ENCODE data around the gene BSDC1. TPM values are rescaled to one million over a fixed set of nuclear protein-coding genes. Genes with fewer than 3 reads are reported as not detected.

Gene BSDC1
- total RNA-seq, 1 donor, result 68.0 TPM

GRCh38 chr1:32394890-32395432, 720 bp upstream of the BSDC1 start:
- Histone ChIP-seq H3K79me2 (ENCODE audit: insufficient read depth, low read length) (peaks cover 42% of the 10 kb centered on the region), H3K4me1 (ENCODE audit: insufficient read depth, low read length) (peaks cover 19% of the 10 kb centered on the region), H3K27ac (ENCODE audit: low read depth, low read length) (peak overlapping the region; percentile 89), H3K27me3 (ENCODE audit: insufficient read depth, low read length) (no peaks in the 10 kb centered on the region), H4K20me1 (ENCODE audit: insufficient read depth, low read length) (peaks cover 11% of the 10 kb centered on the region), H3K36me3 (ENCODE audit: insufficient read depth, low read length) (peaks cover 15% of the 10 kb centered on the region), H2AFZ (ENCODE audit: low read length) (peak overlapping the region; percentile 97), H3K4me2 (ENCODE audit: insufficient read depth, low read length) (peak overlapping the region; percentile 90), H3K9me3 (ENCODE audit: low read depth, low read length) (no peaks in the 10 kb centered on the region), H3K4me3 (ENCODE audit: insufficient read depth, low read length) (peak overlapping the region; percentile 84)
- DNase-seq (ENCODE audit: insufficient read length, low spot score, missing footprints), result no peak
- TF ChIP-seq CTCF (IDR thresholded peaks at IDR 0.05; ENCODE audit: extremely low read depth, low read depth, low read length), result no peak

- peak; percentile 70 for DNase-seq (ENCODE audit: insufficient read length, low spot score, missing footprints)
- peaks cover 19% of the 10 kb centered on the region for H3K4me1 ChIP-seq (ENCODE audit: insufficient read depth, low read length)
- H3K36me3 ChIP-seq (ENCODE audit: insufficient read depth, low read length), result peaks cover 21% of the 10 kb centered on the region
- no peak for TF ChIP-seq CTCF (IDR thresholded peaks at IDR 0.05; ENCODE audit: extremely low read depth, low read depth, low read length)
- H3K4me2 ChIP-seq (ENCODE audit: insufficient read depth, low read length), result peak overlapping the region; percentile 90
- peak overlapping the region; percentile 89 for H3K27ac ChIP-seq (ENCODE audit: low read depth, low read length)
- no peaks in the 10 kb centered on the region for H3K9me3 ChIP-seq (ENCODE audit: low read depth, low read length)
- peak overlapping the region; percentile 84 for H3K4me3 ChIP-seq (ENCODE audit: insufficient read depth, low read length)
- peak overlapping the region; percentile 95 for H2AFZ ChIP-seq (ENCODE audit: low read length)
- peaks cover 48% of the 10 kb centered on the region for H3K79me2 ChIP-seq (ENCODE audit: insufficient read depth, low read length)
- peaks cover 11% of the 10 kb centered on the region for H4K20me1 ChIP-seq (ENCODE audit: insufficient read depth, low read length)
- no peaks in the 10 kb centered on the region for H3K27me3 ChIP-seq (ENCODE audit: insufficient read depth, low read length)
Measured at GRCh38 chr1:32393832-32394140, 455 bp downstream of the BSDC1 start.

GRCh38 chr1:32393136-32393535, 1.1 kb downstream of the BSDC1 start:
- Histone ChIP-seq H3K4me3 (ENCODE audit: insufficient read depth, low read length) (peak overlapping the region; percentile 84), H3K4me1 (ENCODE audit: insufficient read depth, low read length) (peaks cover 19% of the 10 kb centered on the region), H3K27me3 (ENCODE audit: insufficient read depth, low read length) (no peaks in the 10 kb centered on the region), H2AFZ (ENCODE audit: low read length) (no peak overlapping the region), H4K20me1 (ENCODE audit: insufficient read depth, low read length) (peaks cover 11% of the 10 kb centered on the region), H3K27ac (ENCODE audit: low read depth, low read length) (peak overlapping the region; percentile 89), H3K9me3 (ENCODE audit: low read depth, low read length) (no peaks in the 10 kb centered on the region), H3K79me2 (ENCODE audit: insufficient read depth, low read length) (peaks cover 53% of the 10 kb centered on the region), H3K36me3 (ENCODE audit: insufficient read depth, low read length) (peaks cover 26% of the 10 kb centered on the region), H3K4me2 (ENCODE audit: insufficient read depth, low read length) (peak overlapping the region; percentile 90)
- DNase-seq (ENCODE audit: insufficient read length, low spot score, missing footprints), result peak; percentile 76
- no peak for TF ChIP-seq CTCF (IDR thresholded peaks at IDR 0.05; ENCODE audit: extremely low read depth, low read depth, low read length)

- Histone ChIP-seq H3K9me3 (ENCODE audit: low read depth, low read length) (no peaks in the 10 kb centered on the region), H3K4me1 (ENCODE audit: insufficient read depth, low read length) (peaks cover 19% of the 10 kb centered on the region), H4K20me1 (ENCODE audit: insufficient read depth, low read length) (peaks cover 11% of the 10 kb centered on the region), H3K79me2 (ENCODE audit: insufficient read depth, low read length) (peaks cover 53% of the 10 kb centered on the region), H3K27me3 (ENCODE audit: insufficient read depth, low read length) (no peaks in the 10 kb centered on the region), H2AFZ (ENCODE audit: low read length) (no peak overlapping the region), H3K27ac (ENCODE audit: low read depth, low read length) (no peak overlapping the region), H3K4me2 (ENCODE audit: insufficient read depth, low read length) (peak overlapping the region; percentile 90), H3K36me3 (ENCODE audit: insufficient read depth, low read length) (peaks cover 26% of the 10 kb centered on the region), H3K4me3 (ENCODE audit: insufficient read depth, low read length) (no peak overlapping the region)
- no peak for TF ChIP-seq CTCF (IDR thresholded peaks at IDR 0.05; ENCODE audit: extremely low read depth, low read depth, low read length)
- DNase-seq (ENCODE audit: insufficient read length, low spot score, missing footprints), result no peak
Measured at GRCh38 chr1:32392325-32392724, 1.9 kb downstream of the BSDC1 start.

All from osteoblast (primary cell).